CD14-positive monocyte (primary cell): ENCODE data around the gene RABL6. TPM values are rescaled to one million over a fixed set of nuclear protein-coding genes. Genes with fewer than 3 reads are reported as not detected.
"Not testable (repeated sequence)": the region's sequence is repeated elsewhere in the genome, so short reads cannot be mapped to it uniquely, and the experiment has no call there.

Experiments used
- DNase-seq, 3 donors: peaks; one replicate each; pipeline ENCODE4 v3.0.0-alpha.2; 2011 to 2022
- H2AFZ ChIP-seq: 2 replicates; pipeline ENCODE4 v1.6.0; 2012; ENCODE audit warnings: mild to moderate bottlenecking, low read depth, low read length, inconsistent platforms; ENCODE audit not compliant: insufficient read depth, poor library complexity, severe bottlenecking
- H3K27ac ChIP-seq, 2 donors: 1 replicate in 1 of 2; 2 replicates in 1 of 2; pipeline ENCODE4 v1.5.1; 2012 to 2013; ENCODE audit warnings: low read length in 2 of 2, control low read depth in 1 of 2, inconsistent platforms in 1 of 2, low read depth in 1 of 2, mild to moderate bottlenecking in 1 of 2
- H3K27me3 ChIP-seq, 2 donors: one replicate each; pipeline versions ENCODE4 v1.6.0 to v1.6.1; 2011 to 2013; ENCODE audit warnings: low read length in 2 of 2; ENCODE audit not compliant: control insufficient read depth in 2 of 2, insufficient read depth in 2 of 2
- H3K36me3 ChIP-seq, 2 donors: replicated peaks in 1 of 2; 1 replicate in 1 of 2; 2 replicates in 1 of 2; pipeline versions ENCODE4 v1.5.1 to v1.6.1; 2012 to 2013; ENCODE audit warnings: low read length in 2 of 2, control low read depth in 1 of 2, inconsistent platforms in 1 of 2, mild to moderate bottlenecking in 1 of 2; ENCODE audit not compliant: insufficient read depth in 2 of 2, control insufficient read depth in 1 of 2
- H3K4me1 ChIP-seq, 2 donors: 1 replicate in 1 of 2; 2 replicates in 1 of 2; pipeline versions ENCODE4 v1.5.1 to v1.6.1; 2012 to 2013; ENCODE audit warnings: low read length in 2 of 2, control low read depth in 1 of 2, inconsistent platforms in 1 of 2, mild to moderate bottlenecking in 1 of 2, moderate library complexity in 1 of 2; ENCODE audit not compliant: insufficient read depth in 2 of 2, control insufficient read depth in 1 of 2
- H3K4me2 ChIP-seq: replicated peaks from 2 replicates; pipeline ENCODE3; 2012; ENCODE audit warnings: low read length, moderate library complexity, mild to moderate bottlenecking; ENCODE audit not compliant: poor library complexity, severe bottlenecking; ENCODE audit errors: extremely low read depth
- H3K4me3 ChIP-seq, 3 experiments: fragments of 200-600 bp in 1 of 3; sonication (generic) in 1 of 3; replicated peaks in 1 of 3; 1 replicate in 2 of 3; 2 replicates in 1 of 3; pipeline ENCODE4 v1.5.1; 2011 to 2013; ENCODE audit warnings: low read length in 3 of 3, mild to moderate bottlenecking in 3 of 3, control low read depth in 2 of 3, low read depth in 2 of 3, inconsistent platforms in 1 of 3, moderate library complexity in 1 of 3
- H3K79me2 ChIP-seq: 2 replicates; pipeline ENCODE4 v1.6.0; 2012; ENCODE audit warnings: mild to moderate bottlenecking, control low read depth, inconsistent platforms, low read length, moderate library complexity; ENCODE audit not compliant: insufficient read depth
- H3K9ac ChIP-seq: 2 replicates; pipeline ENCODE4 v1.6.0; 2017; ENCODE audit warnings: low read length, mild to moderate bottlenecking; ENCODE audit not compliant: insufficient read depth, poor library complexity, severe bottlenecking
- H3K9me3 ChIP-seq, 2 donors: replicated peaks in 1 of 2; 1 replicate in 1 of 2; 2 replicates in 1 of 2; pipeline versions ENCODE4 v1.5.1 to v1.6.1; 2012 to 2013; ENCODE audit warnings: low read length in 2 of 2, control low read depth in 1 of 2; ENCODE audit not compliant: control insufficient read depth in 1 of 2, insufficient read depth in 1 of 2
- H4K20me1 ChIP-seq: 2 replicates; pipeline ENCODE4 v1.6.0; 2012; ENCODE audit warnings: mild to moderate bottlenecking, low read length, control low read depth, moderate library complexity; ENCODE audit not compliant: insufficient read depth
- H3K27ac Mint-ChIP-seq, 7 donors: one replicate each; pipeline ENCODE4 v1.8.0; 2020; ENCODE audit warnings: mild to moderate bottlenecking in 7 of 7, mixed read lengths in 7 of 7, moderate library complexity in 6 of 7, inconsistent platforms in 2 of 7
- H3K27me3 Mint-ChIP-seq, 3 donors: one replicate each; pipeline ENCODE4 v1.8.0; 2021 to 2022; ENCODE audit warnings: low read depth in 3 of 3, mild to moderate bottlenecking in 3 of 3, mixed read lengths in 3 of 3, moderate library complexity in 3 of 3, inconsistent platforms in 1 of 3
- H3K36me3 Mint-ChIP-seq, 2 donors: one replicate each; pipeline ENCODE4 v1.8.0; 2020; ENCODE audit warnings: mixed read lengths in 2 of 2, inconsistent platforms in 1 of 2, mild to moderate bottlenecking in 1 of 2
- H3K4me1 Mint-ChIP-seq: one replicate; pipeline ENCODE4 v1.8.0; 2020; ENCODE audit warnings: mild to moderate bottlenecking, mixed read lengths
- H3K4me3 Mint-ChIP-seq, 2 donors: one replicate each; pipeline ENCODE4 v1.8.0; 2020; ENCODE audit warnings: mild to moderate bottlenecking in 2 of 2, mixed read lengths in 2 of 2, moderate library complexity in 1 of 2
- H3K9me3 Mint-ChIP-seq, 7 donors: one replicate each; pipeline ENCODE4 v1.8.0; 2020 to 2022; ENCODE audit warnings: mixed read lengths in 7 of 7, mild to moderate bottlenecking in 6 of 7, moderate library complexity in 6 of 7, inconsistent platforms in 2 of 7
- CTCF ChIP-seq: fragments of 200-600 bp; IDR thresholded peaks from one replicate; pipeline ENCODE4 v1.8.0; 2022; ENCODE audit warnings: antibody characterized with exemption, mild to moderate bottlenecking
- WGBS: methylation state at CpG from one replicate; pipeline ENCODE4 v1.1.5; 2013; ENCODE audit warnings: missing lambda C conversion rate; ENCODE audit not compliant: insufficient coverage; 5-methylcytosine and 5-hydroxymethylcytosine counted together
- intact Hi-C, 2 donors: fragments of 100-400 bp; cut with micrococcal nuclease; formaldehyde crosslinking; loops; one replicate each; pipeline versions ENCODE4 v1.15.0 to v1.15.1; 2023
- polyA plus RNA-seq, 3 donors: library from polyadenylated mRNA; depleted of rRNA in 1 of 3; unstranded in 2 of 3; stranded (reverse) in 1 of 3; fragments of 300-500 nt in 2 of 3; fragments of >200 nt in 1 of 3; fragmentation: Illumina TruSeq in 2 of 3; gene quantifications; 1 replicate in 2 of 3; 2 replicates in 1 of 3; pipeline ENCODE4 v1.2.3, GENCODE V29; 2012 to 2021

Gene RABL6
- polyA plus RNA-seq, 3 donors: 6.7 to 30.9 (median 8.1) TPM

GRCh38 chr9:136787690-136788400 lies 19.9 kb upstream of the RABL6 start:
- H3K4me1 ChIP-seq: peaks cover 17 to 23% of the 10 kb centered on the region in 2 donors
- intact Hi-C loops: loop anchor here (1.0 to 10.0 kb wide), 3 partner anchors 244 to 277 kb away; partner anchors contain the start of gene FUT7 (in 1 of the 2)
- H3K27ac ChIP-seq: no peak overlapping the region
- peaks cover 0 to 4% of the 10 kb centered on the region in 2 donors for H3K36me3 Mint-ChIP-seq
- H2AFZ ChIP-seq: no peak overlapping the region
- H3K9me3 Mint-ChIP-seq: no peaks in the 10 kb centered on the region
- peak; percentile 90 for TF ChIP-seq CTCF
- peak overlapping the region in 1 of 7 donors; percentile 64 for H3K27ac Mint-ChIP-seq
- 20% methylated on average over 11 of the region's 21 CpGs for WGBS
- H3K4me3 Mint-ChIP-seq: peak overlapping the region in 1 of 2 donors; percentile 9
- no peak overlapping the region for H3K4me2 ChIP-seq
- H4K20me1 ChIP-seq: peaks cover 13% of the 10 kb centered on the region
- peaks cover 4% of the 10 kb centered on the region for H3K79me2 ChIP-seq
- H3K27me3 ChIP-seq: no peaks in the 10 kb centered on the region
- H3K27me3 Mint-ChIP-seq: peaks cover 0 to 3% (median 0%) of the 10 kb centered on the region in 3 donors
- peaks cover 15% of the 10 kb centered on the region for H3K4me1 Mint-ChIP-seq
- no peaks in the 10 kb centered on the region for H3K36me3 ChIP-seq
- H3K9me3 ChIP-seq: no peaks in the 10 kb centered on the region
- DNase-seq: peak; percentile 52 to 70 (median 69)
- H3K4me3 ChIP-seq: no peak overlapping the region
- H3K9ac ChIP-seq: no peak overlapping the region

- intact Hi-C loops: loop anchor here (5.0 to 10.0 kb wide), 2 partner anchors 243 to 276 kb away; partner anchors contain the start of gene FUT7 (in 1 of the 2)
- not testable (repeated sequence) for H3K27me3 ChIP-seq, H2AFZ ChIP-seq, H3K4me3 Mint-ChIP-seq, H3K36me3 ChIP-seq, H3K9me3 ChIP-seq, H3K27ac ChIP-seq, H3K27ac Mint-ChIP-seq, DNase-seq, H3K27me3 Mint-ChIP-seq, H3K9ac ChIP-seq, H3K79me2 ChIP-seq, H3K4me2 ChIP-seq, H3K4me3 ChIP-seq, H3K9me3 Mint-ChIP-seq
- Histone ChIP-seq H4K20me1 (peaks cover 14% of the 10 kb centered on the region), H3K4me1 (peaks cover 17 to 23% of the 10 kb centered on the region in 2 donors)
- peaks cover 7 to 12% of the 10 kb centered on the region in 2 donors for H3K36me3 Mint-ChIP-seq
- 88% methylated on average over 5 of the region's 27 CpGs for WGBS
- peaks cover 15% of the 10 kb centered on the region for H3K4me1 Mint-ChIP-seq
Observed at GRCh38 chr9:136788644-136789522, 18.9 kb upstream of the RABL6 start.
